22Rv1 (cell line): ENCODE measurements around the gene POLR2L.

Experiments used
- ZFX ChIP-seq: fragments of 450-650 bp; IDR thresholded peaks from 2 replicates; pipeline ENCODE4 v1.6.1; 2017; ENCODE audit warnings: antibody characterized with exemption, borderline replicate concordance
- TF ChIP-seq, protein P1 (sequence below): fragments of 450-650 bp; IDR thresholded peaks from 2 replicates; pipeline ENCODE4 v1.5.1; 2017; ENCODE audit warnings: mild to moderate bottlenecking

DNA sequence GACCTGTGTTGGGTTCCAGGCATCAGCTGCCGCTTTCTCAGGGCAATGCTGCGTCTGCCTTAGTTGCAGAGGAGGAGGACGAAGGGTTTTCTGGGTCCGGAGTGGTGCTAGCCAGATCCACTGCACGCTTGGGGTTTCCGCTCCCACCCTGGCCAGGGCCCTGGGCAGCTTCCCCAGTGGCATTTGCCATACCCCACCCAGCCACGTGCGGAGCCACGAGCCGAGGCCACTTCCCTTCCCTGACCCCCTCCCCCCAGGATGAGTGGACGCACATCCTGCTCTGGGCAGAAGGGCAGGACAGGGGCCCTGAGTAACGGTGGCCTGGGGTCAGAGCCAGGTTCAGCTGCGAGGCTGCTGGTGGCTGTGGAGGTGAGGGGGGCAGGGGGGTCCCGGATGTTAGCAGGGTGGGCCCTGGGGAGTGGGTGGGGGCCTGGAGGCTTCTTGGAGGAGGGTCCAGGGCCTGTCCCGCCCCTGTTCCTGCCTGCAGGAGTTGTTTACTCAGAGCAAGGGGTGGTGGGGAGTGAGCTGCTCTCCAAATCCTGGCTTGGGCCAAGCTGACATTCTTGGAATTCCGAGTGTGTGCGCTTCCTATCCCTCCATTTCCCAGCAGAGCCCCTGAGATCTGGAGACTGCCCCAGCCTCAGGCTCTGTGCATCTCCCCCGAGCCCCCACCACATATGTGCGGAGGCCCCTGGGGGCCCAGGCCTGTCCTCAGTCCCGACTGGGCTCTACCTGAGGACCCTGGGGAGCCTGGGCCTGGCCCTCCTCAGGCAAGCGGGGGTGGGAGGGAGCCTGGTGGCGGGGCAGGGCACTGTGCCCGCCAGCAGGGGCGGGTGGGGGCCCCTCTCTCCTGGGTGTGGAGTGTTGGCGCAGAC, 1.7 kb upstream of the POLR2L start:
- TF ChIP-seq, protein P1, sequence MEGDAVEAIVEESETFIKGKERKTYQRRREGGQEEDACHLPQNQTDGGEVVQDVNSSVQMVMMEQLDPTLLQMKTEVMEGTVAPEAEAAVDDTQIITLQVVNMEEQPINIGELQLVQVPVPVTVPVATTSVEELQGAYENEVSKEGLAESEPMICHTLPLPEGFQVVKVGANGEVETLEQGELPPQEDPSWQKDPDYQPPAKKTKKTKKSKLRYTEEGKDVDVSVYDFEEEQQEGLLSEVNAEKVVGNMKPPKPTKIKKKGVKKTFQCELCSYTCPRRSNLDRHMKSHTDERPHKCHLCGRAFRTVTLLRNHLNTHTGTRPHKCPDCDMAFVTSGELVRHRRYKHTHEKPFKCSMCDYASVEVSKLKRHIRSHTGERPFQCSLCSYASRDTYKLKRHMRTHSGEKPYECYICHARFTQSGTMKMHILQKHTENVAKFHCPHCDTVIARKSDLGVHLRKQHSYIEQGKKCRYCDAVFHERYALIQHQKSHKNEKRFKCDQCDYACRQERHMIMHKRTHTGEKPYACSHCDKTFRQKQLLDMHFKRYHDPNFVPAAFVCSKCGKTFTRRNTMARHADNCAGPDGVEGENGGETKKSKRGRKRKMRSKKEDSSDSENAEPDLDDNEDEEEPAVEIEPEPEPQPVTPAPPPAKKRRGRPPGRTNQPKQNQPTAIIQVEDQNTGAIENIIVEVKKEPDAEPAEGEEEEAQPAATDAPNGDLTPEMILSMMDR = no peak
- TF ChIP-seq ZFX = no peak
